Liver (tissue), 9 donors: ENCODE results near the gene PCDHAC1. TPM values are rescaled to one million over a fixed set of nuclear protein-coding genes. Genes with fewer than 3 reads are reported as not detected.

ENCODE experiments used
- DNase-seq: peaks from one replicate; pipeline ENCODE4 v3.0.0-alpha.2; 2017; ENCODE audit warnings: low spot score
- H3K27ac ChIP-seq, 2 donors: one replicate each; pipeline ENCODE4 v1.7.0; 2013; ENCODE audit warnings: inconsistent platforms in 2 of 2, low read length in 2 of 2, control low read depth in 1 of 2, low read depth in 1 of 2, mild to moderate bottlenecking in 1 of 2
- H3K27me3 ChIP-seq, 4 donors: one replicate each; pipeline versions ENCODE4 v1.6.1 to v1.7.0; 2013; ENCODE audit warnings: low read length in 3 of 4, inconsistent platforms in 1 of 4, mild to moderate bottlenecking in 1 of 4, moderate library complexity in 1 of 4; ENCODE audit not compliant: control insufficient read depth in 4 of 4, insufficient read depth in 4 of 4
- H3K36me3 ChIP-seq, 4 donors: one replicate each; pipeline versions ENCODE4 v1.6.1 to v1.7.0; 2013; ENCODE audit warnings: low read length in 3 of 4, mild to moderate bottlenecking in 3 of 4, low read depth in 1 of 4, moderate library complexity in 1 of 4; ENCODE audit not compliant: control insufficient read depth in 4 of 4, insufficient read depth in 3 of 4
- H3K4me1 ChIP-seq, 4 donors: one replicate each; pipeline versions ENCODE4 v1.6.1 to v1.7.0; 2013; ENCODE audit warnings: low read length in 3 of 4, mild to moderate bottlenecking in 3 of 4, moderate library complexity in 1 of 4; ENCODE audit not compliant: control insufficient read depth in 4 of 4, insufficient read depth in 4 of 4
- H3K4me3 ChIP-seq, 3 donors: one replicate each; pipeline versions ENCODE4 v1.6.1 to v1.7.0; 2013; ENCODE audit warnings: low read length in 3 of 3, control low read depth in 1 of 3, low read depth in 1 of 3, mild to moderate bottlenecking in 1 of 3
- H3K9ac ChIP-seq, 2 donors: one replicate each; pipeline ENCODE4 v1.7.0; 2013; ENCODE audit warnings: low read length in 2 of 2, mild to moderate bottlenecking in 2 of 2, moderate library complexity in 2 of 2, control low read depth in 1 of 2, low read depth in 1 of 2
- H3K9me3 ChIP-seq, 4 donors: one replicate each; pipeline versions ENCODE4 v1.6.1 to v1.7.0; 2013; ENCODE audit warnings: low read length in 3 of 4; ENCODE audit not compliant: control insufficient read depth in 4 of 4
- EGR1 ChIP-seq, 2 donors: IDR thresholded peaks; 2 replicates each; pipeline ENCODE4 v1.6.1; 2016 to 2018; ENCODE audit warnings: antibody characterized with exemption in 2 of 2, low read depth in 2 of 2
- FOXA1 ChIP-seq: IDR thresholded peaks from 2 replicates; pipeline ENCODE4 v1.6.1; 2016; ENCODE audit warnings: antibody characterized with exemption
- FOXA2 ChIP-seq: IDR thresholded peaks from 2 replicates; pipeline ENCODE4 v1.6.1; 2016; ENCODE audit warnings: antibody characterized with exemption
- GABPA ChIP-seq, 2 donors: IDR thresholded peaks in 1 of 2; conservative IDR thresholded peaks in 1 of 2; 2 replicates each; pipeline ENCODE4 v1.6.1; 2016; ENCODE audit warnings: antibody characterized with exemption in 2 of 2, mild to moderate bottlenecking in 1 of 2, moderate library complexity in 1 of 2
- JUND ChIP-seq, 2 donors: IDR thresholded peaks; 2 replicates each; pipeline ENCODE4 v1.6.1; 2016; ENCODE audit warnings: antibody characterized with exemption in 2 of 2
- NR2F2 ChIP-seq: IDR thresholded peaks from 2 replicates; pipeline ENCODE4 v1.6.1; 2016; ENCODE audit warnings: antibody characterized with exemption
- RAD21 ChIP-seq, 2 donors: IDR thresholded peaks; 2 replicates each; pipeline ENCODE4 v1.6.1; 2016; ENCODE audit warnings: antibody characterized with exemption in 2 of 2, mild to moderate bottlenecking in 2 of 2
- RXRA ChIP-seq, 2 donors: IDR thresholded peaks; 2 replicates each; pipeline ENCODE4 v1.6.1; 2017 to 2018; ENCODE audit warnings: antibody characterized with exemption in 2 of 2, mild to moderate bottlenecking in 1 of 2
- TAF1 ChIP-seq: conservative IDR thresholded peaks from 2 replicates; pipeline ENCODE4 v1.6.1; 2016; ENCODE audit warnings: antibody characterized with exemption, mild to moderate bottlenecking
- YY1 ChIP-seq: IDR thresholded peaks from 2 replicates; pipeline ENCODE4 v1.6.1; 2016; ENCODE audit warnings: antibody characterized with exemption, mild to moderate bottlenecking
- WGBS: extraction: QIAGEN DNeasy Blood & Tissue Kit; methylation state at CpG from one replicate; pipeline ENCODE4 v1.1.7; 2013; 5-methylcytosine and 5-hydroxymethylcytosine counted together
- polyA plus RNA-seq, 2 donors: library from polyadenylated mRNA; stranded (reverse) in 1 of 2; unstranded in 1 of 2; fragments of 200-250 nt in 1 of 2; fragments of >200 nt in 1 of 2; fragmentation: Nextera tagmentation in 1 of 2; extraction: Ambion mirVana in 1 of 2; gene quantifications; one replicate each; pipeline versions ENCODE4 v1.2.1 to v1.2.3, GENCODE V29; 2013 to 2015
- total RNA-seq, 2 donors: library from RNA; depleted of rRNA; stranded (reverse); fragments of >200 nt; gene quantifications; one replicate each; pipeline ENCODE4 v1.2.3, GENCODE V29; 2014
- TF ChIP-seq, protein P1 (sequence below): IDR thresholded peaks from 2 replicates; pipeline ENCODE4 v1.6.1; 2016; ENCODE audit warnings: antibody characterized with exemption
- TF ChIP-seq, protein P2 (sequence below): IDR thresholded peaks from 2 replicates; pipeline ENCODE4 v1.6.1; 2016; ENCODE audit warnings: antibody characterized with exemption, mild to moderate bottlenecking
- donor health status: healthy.
- donor health status: healthy.
- donor health status: healthy.
- donor health status: healthy.
- donor health status: healthy.

Gene PCDHAC1
- total and polyA plus RNA-seq, 4 donors, result under 0.01 to 0.25 (median 0.13) TPM; not detected in 1

DNA sequence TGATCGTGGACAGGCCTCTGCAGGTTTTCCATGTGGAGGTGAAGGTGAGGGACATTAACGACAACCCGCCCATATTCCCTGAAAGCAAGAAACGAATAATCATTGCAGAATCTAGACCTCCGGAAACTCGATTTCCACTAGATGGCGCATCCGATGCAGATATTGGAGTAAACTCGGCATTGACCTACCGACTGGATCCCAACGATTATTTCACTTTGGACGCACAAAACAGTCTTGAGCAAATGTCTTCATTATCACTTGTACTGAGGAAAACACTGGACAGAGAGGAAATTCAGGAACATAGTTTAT is 43.6 kb upstream of the PCDHAC1 start:
- peaks cover 0 to 8% (median 1%) of the 10 kb centered on the region in 4 donors for H3K27me3 ChIP-seq
- no peak for TF ChIP-seq FOXA1
- no peak for TF ChIP-seq TAF1
- TF ChIP-seq EGR1 (IDR thresholded peaks at IDR 0.05; ENCODE audit: low read depth in 2 of 2), result no peak
- no peak for TF ChIP-seq JUND (IDR thresholded peaks at IDR 0.05)
- TF ChIP-seq RAD21 (IDR thresholded peaks at IDR 0.05), result no peak
- no peak overlapping the region for H3K27ac ChIP-seq
- peak overlapping the region in 1 of 3 donors; percentile 28 for H3K4me3 ChIP-seq
- H3K9ac ChIP-seq, result no peak overlapping the region
- no peaks in the 10 kb centered on the region for H3K36me3 ChIP-seq
- WGBS, result 18% methylated on average over 12 of the region's 12 CpGs
- peaks cover 0 to 26% (median 18%) of the 10 kb centered on the region in 4 donors for H3K9me3 ChIP-seq
- no peak for DNase-seq
- peaks cover 0 to 2% (median 0%) of the 10 kb centered on the region in 4 donors for H3K4me1 ChIP-seq

DNA sequence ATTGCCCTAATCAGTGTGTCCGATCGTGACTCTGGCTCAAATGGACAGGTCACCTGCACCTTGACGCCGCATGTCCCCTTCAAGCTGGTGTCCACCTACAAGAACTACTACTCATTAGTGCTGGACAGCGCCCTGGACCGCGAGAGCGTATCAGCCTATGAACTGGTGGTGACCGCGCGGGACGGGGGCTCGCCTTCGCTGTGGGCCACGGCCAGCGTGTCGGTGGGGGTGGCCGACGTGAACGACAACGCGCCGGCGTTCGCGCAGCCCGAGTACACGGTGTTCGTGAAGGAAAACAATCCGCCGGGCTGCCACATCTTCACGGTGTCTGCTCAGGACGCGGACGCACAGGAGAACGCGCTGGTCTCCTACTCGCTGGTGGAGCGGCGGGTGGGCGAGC is 42.7 kb upstream of the PCDHAC1 start:
- Histone ChIP-seq H3K27me3 (peaks cover 0 to 8% (median 1%) of the 10 kb centered on the region in 4 donors), H3K9ac (no peak overlapping the region), H3K4me1 (peaks cover 0 to 2% (median 0%) of the 10 kb centered on the region in 4 donors), H3K27ac (no peak overlapping the region), H3K4me3 (no peak overlapping the region), H3K36me3 (no peaks in the 10 kb centered on the region), H3K9me3 (peaks cover 0 to 26% (median 18%) of the 10 kb centered on the region in 4 donors)
- WGBS, result 41% methylated on average over 41 of the region's 41 CpGs
- no peak for DNase-seq
- TF ChIP-seq, protein P1, sequence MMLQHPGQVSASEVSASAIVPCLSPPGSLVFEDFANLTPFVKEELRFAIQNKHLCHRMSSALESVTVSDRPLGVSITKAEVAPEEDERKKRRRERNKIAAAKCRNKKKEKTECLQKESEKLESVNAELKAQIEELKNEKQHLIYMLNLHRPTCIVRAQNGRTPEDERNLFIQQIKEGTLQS, result no peak
- TF ChIP-seq YY1 (no peak), RXRA (IDR thresholded peaks at IDR 0.05) (no peak)

DNA sequence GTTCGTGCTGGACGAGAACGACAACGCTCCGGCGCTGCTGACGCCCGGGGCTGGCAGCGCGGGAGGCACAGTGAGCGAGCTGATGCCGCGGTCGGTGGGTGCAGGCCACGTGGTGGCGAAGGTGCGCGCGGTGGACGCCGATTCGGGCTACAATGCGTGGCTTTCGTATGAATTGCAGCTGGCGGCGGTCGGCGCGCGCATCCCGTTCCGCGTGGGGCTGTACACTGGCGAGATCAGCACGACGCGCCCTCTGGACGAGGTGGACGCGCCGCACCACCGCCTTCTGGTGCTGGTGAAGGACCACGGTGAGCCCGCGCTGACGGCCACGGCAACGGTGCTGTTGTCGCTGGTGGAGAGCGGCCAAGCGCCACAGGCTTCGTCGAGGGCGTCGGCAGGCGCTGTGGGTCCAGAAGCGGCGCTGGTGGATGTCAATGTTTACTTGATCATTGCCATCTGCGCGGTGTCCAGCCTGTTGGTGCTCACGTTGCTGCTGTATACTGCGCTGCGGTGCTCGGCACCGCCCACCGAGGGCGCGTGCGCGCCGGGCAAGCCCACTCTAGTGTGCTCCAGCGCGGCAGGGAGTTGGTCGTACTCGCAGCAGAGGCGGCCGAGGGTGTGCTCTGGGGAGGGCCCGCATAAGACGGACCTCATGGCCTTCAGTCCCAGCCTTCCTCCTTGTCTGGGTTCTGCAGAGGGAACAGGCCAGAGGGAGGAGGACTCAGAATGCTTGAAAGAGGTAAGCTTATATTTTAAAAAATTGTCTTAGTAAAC is 42.0 kb upstream of the PCDHAC1 start:
- no peak overlapping the region for H3K9ac ChIP-seq
- no peak overlapping the region for H3K4me3 ChIP-seq
- no peaks in the 10 kb centered on the region for H3K36me3 ChIP-seq
- WGBS, result 34% methylated on average over 79 of the region's 79 CpGs
- peaks cover 0 to 26% (median 18%) of the 10 kb centered on the region in 4 donors for H3K9me3 ChIP-seq
- H3K4me1 ChIP-seq, result peaks cover 0 to 2% (median 0%) of the 10 kb centered on the region in 4 donors
- DNase-seq, result no peak
- H3K27me3 ChIP-seq, result peaks cover 0 to 8% (median 1%) of the 10 kb centered on the region in 4 donors
- TF ChIP-seq EGR1 (IDR thresholded peaks at IDR 0.05; ENCODE audit: low read depth in 2 of 2) (no peak), FOXA2 (no peak), GABPA (IDR thresholded peaks at IDR 0.05 in 1 of 2, conservative IDR thresholded peaks at IDR 0.05 in 1 of 2) (no peak), NR2F2 (no peak)
- H3K27ac ChIP-seq, result no peak overlapping the region

DNA sequence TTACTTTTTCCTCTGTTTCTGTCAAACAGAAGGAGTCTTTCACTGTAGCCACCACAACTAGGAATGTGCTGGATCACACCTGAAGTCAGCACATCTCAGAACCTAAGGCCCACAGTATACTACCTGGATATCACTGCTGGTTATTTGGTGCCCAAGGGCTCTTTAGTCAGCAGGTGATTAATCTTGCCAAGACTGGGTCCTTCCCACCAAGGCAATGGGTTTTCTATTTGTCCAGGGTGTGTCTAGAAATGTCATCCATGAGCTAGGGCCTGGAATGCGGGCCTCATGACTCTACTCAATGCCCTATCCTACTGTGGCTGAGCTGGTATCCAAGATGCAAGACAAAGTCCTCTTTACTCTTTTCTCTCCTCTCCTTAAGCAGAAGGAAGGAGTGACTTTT is 9.8 kb upstream of the PCDHAC1 start:
- H3K27me3 ChIP-seq, result no peaks in the 10 kb centered on the region
- H3K4me1 ChIP-seq, result no peaks in the 10 kb centered on the region
- no peaks in the 10 kb centered on the region for H3K36me3 ChIP-seq
- TF ChIP-seq FOXA2 (no peak), FOXA1 (no peak), TAF1 (no peak), RXRA (IDR thresholded peaks at IDR 0.05) (no peak), JUND (IDR thresholded peaks at IDR 0.05) (no peak), RAD21 (IDR thresholded peaks at IDR 0.05) (no peak), NR2F2 (no peak)
- TF ChIP-seq, protein P2, sequence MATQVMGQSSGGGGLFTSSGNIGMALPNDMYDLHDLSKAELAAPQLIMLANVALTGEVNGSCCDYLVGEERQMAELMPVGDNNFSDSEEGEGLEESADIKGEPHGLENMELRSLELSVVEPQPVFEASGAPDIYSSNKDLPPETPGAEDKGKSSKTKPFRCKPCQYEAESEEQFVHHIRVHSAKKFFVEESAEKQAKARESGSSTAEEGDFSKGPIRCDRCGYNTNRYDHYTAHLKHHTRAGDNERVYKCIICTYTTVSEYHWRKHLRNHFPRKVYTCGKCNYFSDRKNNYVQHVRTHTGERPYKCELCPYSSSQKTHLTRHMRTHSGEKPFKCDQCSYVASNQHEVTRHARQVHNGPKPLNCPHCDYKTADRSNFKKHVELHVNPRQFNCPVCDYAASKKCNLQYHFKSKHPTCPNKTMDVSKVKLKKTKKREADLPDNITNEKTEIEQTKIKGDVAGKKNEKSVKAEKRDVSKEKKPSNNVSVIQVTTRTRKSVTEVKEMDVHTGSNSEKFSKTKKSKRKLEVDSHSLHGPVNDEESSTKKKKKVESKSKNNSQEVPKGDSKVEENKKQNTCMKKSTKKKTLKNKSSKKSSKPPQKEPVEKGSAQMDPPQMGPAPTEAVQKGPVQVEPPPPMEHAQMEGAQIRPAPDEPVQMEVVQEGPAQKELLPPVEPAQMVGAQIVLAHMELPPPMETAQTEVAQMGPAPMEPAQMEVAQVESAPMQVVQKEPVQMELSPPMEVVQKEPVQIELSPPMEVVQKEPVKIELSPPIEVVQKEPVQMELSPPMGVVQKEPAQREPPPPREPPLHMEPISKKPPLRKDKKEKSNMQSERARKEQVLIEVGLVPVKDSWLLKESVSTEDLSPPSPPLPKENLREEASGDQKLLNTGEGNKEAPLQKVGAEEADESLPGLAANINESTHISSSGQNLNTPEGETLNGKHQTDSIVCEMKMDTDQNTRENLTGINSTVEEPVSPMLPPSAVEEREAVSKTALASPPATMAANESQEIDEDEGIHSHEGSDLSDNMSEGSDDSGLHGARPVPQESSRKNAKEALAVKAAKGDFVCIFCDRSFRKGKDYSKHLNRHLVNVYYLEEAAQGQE, result no peak
- H3K9ac ChIP-seq, result no peak overlapping the region
- H3K4me3 ChIP-seq, result no peak overlapping the region
- WGBS, result 63% methylated on average over 1 of the region's 1 CpG
- H3K9me3 ChIP-seq, result peaks cover 0 to 3% (median 0%) of the 10 kb centered on the region in 4 donors
- DNase-seq, result no peak
- no peak overlapping the region for H3K27ac ChIP-seq
